GM21381 (cell line): ENCODE measurements around the gene PPDPF.
"Not testable (repeated sequence)": the region's sequence is repeated elsewhere in the genome, so short reads cannot be mapped to it uniquely, and the experiment has no call there.

ENCODE experiments used
- ATAC-seq: cut with Tn5 transposase; IDR thresholded peaks from one replicate; pipeline ENCODE4 v1.9.1; 2021; ENCODE audit warnings: mild to moderate bottlenecking, moderate library complexity; ENCODE audit not compliant: unreplicated experiment

PPDPF gene

GRCh38 chr20:63561624-63562396 is 41.2 kb downstream of the PPDPF start:
- ATAC-seq = no peak

- no peak for ATAC-seq
Measured at GRCh38 chr20:63562461-63563224, 42.1 kb downstream of the PPDPF start.

- ATAC-seq = no peak
Measured at GRCh38 chr20:63563225-63563935, 42.8 kb downstream of the PPDPF start.

- ATAC-seq = no peak
Measured at GRCh38 chr20:63564036-63564810, 43.7 kb downstream of the PPDPF start.

- no peak for ATAC-seq
Measured at GRCh38 chr20:63565021-63565698, 44.6 kb downstream of the PPDPF start.

GRCh38 chr20:63565699-63566335 is 45.3 kb downstream of the PPDPF start:
- no peak for ATAC-seq

- no peak for ATAC-seq
Measured at GRCh38 chr20:63566395-63567135, 46.0 kb downstream of the PPDPF start.

- ATAC-seq = no peak
Measured at GRCh38 chr20:63567136-63567385, 46.5 kb downstream of the PPDPF start.

GRCh38 chr20:63567386-63568169 is 47.0 kb downstream of the PPDPF start:
- peak; percentile 64 for ATAC-seq

GRCh38 chr20:63568170-63568981 is 47.8 kb downstream of the PPDPF start:
- no peak for ATAC-seq

GRCh38 chr20:63568986-63569949 is 48.7 kb downstream of the PPDPF start:
- no peak for ATAC-seq

- ATAC-seq = no peak
Measured at GRCh38 chr20:63570281-63571086, 49.9 kb downstream of the PPDPF start.

GRCh38 chr20:63571087-63571478 is 50.5 kb downstream of the PPDPF start:
- ATAC-seq = not testable (repeated sequence)
